ENCODE data around the gene TLCD3B.

GRCh38 chr16:29994600-29995323 lies 36.3 kb downstream of the TLCD3B start:
- TF ChIP-seq CTCF (IDR thresholded peaks at IDR 0.05) (no peak), POLR2A (IDR thresholded peaks at IDR 0.05) (no peak)
